Activated gamma-delta T cell (primary cell): Measurements from ENCODE around the gene ERICH4.
A peak's percentile ranks its signal among the peaks of the same experiment; 100 is the strongest.
"Not testable (repeated sequence)": the region's sequence is repeated elsewhere in the genome, so short reads cannot be mapped to it uniquely, and the experiment has no call there.

Experiments used
- DNase-seq: peaks from one replicate; lab custom pipeline; 2025; lab: John Stamatoyannopoulos, UW

ERICH4 gene

DNA sequence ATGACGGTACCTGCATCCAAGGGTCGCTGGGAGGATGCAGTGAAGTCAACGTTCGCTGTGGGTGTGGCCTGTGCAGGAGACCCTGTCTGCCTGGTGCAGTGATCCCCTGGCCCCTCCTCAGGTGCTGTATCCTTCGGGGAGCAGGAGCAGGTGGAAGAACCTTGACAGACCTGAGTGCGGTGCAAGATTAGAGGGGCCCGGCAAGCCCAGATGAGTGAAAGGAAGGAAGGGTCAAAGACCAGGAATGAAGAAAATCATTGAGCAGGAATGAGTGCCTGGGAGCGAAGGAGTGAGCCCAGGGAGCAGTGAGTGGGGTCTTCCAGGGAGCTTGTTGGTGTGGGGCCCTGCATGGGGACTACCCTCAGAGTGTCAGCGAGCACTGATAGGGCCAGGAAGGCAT lies 28.5 kb upstream of the ERICH4 start:
- no peak for DNase-seq

DNA sequence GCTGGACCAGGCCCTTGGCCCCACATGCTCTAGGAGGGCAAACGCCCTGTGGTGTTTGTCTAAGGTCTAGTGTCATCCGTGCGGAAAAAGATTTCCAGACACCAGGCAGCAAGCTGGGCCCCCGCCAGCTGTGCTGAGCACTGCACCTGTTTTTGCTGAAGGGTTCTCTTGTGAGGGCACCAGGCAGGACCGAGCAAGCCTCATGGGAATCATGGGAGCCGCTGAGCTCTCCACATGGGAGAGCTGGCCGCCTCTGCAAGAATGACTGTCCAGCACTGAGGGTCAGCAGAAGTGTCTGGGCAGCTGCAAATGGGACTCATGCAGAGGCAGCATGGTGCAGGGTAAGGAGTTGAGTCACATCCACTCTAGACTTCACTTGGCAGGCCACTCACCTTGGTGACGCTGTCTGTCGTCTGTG lies 27.8 kb upstream of the ERICH4 start:
- no peak for DNase-seq

DNA sequence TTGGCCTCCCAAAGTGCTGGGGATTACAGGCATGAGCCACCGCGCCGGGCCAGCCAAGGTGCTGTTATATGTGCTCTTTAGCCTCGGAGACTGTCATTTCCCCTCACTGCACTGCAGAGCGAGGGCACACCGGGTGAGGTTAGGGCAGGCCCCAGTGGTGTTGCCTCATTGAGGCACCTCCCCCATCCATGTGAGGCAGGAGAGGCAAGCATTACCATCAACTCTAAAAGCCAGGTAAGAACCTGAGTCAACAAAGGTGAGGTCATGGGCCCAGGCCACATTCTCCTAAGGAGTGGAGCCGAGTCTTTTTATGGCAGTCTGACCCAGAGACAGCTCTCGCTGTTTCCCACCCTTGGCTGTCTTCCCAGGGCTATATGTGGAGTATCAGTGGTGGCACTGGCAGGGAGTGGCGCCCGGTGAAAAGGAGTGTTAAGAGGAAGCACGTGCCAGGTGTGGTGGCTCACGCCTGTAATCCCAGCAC lies 26.7 kb upstream of the ERICH4 start:
- DNase-seq = no peak

DNA sequence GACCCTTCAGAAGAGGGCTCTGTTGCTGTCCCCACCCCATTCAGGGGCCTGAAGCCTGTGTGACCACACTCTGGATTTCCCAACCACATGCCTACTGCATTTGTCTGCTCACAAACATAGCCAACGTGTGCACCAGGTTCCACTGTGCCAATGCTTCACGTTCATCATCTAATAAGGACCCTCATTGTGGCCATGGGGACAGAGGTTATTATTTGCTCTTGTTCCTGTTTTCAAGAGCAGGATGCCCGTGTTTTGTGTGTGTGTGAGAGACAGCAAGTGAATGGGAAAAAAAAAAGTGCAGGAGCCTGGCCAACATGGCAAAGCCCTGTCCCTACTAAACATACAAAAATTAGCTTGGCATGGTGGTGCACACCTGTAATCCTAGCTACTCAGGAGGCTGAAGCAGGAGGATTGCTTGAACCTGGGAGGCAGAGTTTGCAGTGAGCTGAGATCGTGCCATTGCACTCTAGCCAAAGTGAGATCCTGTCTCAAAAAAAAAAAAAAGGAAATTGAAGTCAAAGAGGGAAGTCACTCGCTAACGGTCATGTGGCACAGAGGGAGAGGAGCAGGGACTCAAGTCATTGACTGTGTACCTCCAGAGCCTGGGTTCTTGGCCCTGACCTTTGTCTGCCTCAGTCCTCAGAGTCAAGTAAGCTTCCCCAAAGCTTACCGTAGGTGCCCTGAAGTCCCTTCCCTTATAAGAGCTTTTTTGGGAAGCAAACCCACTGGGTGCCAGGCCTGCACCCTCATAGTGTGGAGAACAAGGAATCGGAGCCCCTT lies 22.7 kb upstream of the ERICH4 start:
- DNase-seq = no peak

DNA sequence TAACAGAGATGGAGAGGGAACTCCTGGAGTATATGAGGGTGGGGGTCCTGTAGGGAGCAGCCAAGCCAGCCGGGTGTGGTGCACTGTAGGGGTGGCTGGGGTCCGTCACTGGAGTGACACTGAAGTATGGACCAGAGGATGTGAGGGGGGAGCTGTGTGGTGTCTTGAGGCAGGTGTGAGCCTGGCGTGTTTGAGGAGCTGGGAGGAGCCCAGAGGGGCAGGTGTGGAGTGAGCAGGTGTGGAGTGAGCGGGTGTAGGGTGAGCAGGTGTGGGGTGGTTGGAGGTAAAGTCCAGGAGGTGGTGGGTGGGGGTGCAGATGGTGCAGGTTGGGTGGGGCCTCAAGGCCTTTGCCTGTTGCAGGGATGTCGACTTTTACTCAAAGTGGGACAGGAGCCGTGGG lies 21.6 kb upstream of the ERICH4 start:
- DNase-seq = no peak

DNA sequence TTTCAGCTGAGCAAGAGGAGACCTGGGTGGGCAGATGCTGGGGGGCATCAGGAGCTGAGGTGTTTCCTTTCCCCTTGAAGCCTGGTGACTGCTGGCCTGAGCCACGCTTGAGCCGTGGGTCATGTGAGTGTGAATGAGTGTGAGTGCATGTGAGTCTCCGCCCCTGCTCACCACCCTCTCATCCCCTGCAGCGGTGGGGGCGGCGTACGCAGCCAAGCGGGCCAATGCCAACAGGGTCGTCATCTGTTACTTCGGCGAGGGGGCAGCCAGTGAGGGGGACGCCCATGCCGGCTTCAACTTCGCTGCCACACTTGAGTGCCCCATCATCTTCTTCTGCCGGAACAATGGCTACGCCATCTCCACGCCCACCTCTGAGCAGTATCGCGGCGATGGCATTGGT lies 21.0 kb upstream of the ERICH4 start:
- DNase-seq = no peak

DNA sequence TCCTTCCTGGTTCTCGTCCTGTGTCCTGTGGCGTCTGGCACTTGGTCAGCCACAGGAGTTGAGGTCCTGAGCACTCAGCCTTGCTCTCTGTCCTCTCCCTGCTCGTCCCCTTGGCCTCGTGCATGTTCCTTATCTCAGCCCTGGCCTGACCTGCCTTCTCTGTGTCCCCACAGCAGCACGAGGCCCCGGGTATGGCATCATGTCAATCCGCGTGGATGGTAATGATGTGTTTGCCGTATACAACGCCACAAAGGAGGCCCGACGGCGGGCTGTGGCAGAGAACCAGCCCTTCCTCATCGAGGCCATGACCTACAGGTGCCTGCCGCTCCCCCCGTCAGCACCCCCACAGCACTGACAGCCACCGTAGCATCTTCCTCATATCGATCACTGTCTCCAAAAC lies 20.5 kb upstream of the ERICH4 start:
- no peak for DNase-seq

DNA sequence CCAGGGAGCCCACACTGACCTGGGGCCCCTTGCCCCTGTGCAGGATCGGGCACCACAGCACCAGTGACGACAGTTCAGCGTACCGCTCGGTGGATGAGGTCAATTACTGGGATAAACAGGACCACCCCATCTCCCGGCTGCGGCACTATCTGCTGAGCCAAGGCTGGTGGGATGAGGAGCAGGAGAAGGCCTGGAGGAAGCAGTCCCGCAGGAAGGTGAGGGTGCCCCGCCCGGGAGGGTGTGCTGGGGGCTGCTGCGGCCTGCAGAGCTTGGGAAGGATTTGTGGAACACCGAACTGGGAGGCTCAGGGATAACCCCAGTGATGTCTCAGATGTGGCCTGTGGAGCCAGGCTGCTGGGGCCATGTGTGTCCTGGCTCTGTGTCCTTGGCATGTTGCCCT lies 20.0 kb upstream of the ERICH4 start:
- no peak for DNase-seq

DNA sequence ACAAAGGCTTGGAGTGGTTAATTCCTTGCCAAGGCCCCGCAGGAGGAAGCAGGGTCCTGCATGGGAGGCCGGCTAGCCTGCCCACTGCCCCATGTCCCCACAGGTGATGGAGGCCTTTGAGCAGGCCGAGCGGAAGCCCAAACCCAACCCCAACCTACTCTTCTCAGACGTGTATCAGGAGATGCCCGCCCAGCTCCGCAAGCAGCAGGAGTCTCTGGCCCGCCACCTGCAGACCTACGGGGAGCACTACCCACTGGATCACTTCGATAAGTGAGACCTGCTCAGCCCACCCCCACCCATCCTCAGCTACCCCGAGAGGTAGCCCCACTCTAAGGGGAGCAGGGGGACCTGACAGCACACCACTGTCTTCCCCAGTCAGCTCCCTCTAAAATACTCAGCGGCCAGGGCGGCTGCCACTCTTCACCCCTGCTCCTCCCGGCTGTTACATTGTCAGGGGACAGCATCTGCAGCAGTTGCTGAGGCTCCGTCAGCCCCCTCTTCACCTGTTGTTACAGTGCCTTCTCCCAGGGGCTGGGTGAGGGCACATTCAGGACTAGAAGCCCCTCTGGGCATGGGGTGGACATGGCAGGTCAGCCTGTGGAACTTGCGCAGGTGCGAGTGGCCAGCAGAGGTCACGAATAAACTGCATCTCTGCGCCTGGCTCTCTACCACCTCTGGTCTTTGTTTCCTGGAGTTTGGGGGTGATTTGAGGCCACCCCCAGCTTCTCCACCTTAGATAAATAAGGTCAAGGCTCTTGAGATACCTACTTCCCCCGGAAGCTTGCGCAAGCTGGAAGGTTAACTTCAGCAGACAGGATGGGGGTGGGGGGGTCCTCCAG lies 18.4 kb upstream of the ERICH4 start:
- no peak for DNase-seq

DNA sequence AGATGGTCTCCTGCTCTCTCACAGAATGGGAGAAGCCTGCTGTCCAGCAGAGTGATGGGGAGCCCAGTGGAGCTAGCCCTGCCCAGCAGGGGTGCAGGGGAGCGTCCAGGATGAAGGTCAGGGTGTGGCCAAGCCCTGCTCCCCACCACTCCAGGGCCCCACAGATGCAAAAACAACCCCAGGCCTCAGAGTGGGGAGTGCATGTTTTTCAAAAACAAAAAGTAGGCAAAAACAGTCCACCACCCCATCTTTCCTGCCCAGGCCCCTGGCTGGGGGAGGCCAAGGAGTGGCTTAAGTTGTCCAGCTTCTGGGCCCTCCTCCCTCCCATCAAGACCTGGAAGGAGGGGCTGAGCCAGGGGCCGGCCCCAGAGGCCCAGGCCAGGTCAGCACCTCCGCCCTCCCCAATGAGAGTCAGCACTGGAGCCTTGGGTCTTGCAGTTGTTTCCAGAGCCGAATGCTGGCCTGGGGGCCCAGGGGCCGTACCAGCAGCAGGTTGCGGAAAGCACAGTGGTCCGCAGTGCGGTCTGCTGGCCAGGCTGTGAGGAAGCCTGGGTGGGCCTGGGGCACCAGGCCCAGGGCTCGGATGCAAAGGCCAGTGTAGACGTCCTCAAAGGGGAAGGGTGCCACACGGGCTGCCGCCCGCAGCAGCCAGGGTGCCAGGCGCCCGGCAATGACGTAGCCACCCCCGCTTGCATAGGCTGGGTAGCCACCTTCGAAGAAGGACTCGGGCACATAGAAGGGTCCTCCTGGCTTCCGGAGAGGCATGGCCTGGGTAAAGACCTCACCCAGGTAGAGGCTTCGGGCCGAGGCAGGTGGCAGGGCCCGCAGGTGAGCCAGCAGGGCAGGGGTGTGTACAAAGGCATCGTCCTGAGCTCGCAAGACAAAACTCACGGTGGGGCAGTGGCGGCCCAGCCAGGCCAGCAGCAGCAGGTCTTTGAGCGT lies 17.5 kb upstream of the ERICH4 start:
- no peak for DNase-seq

DNA sequence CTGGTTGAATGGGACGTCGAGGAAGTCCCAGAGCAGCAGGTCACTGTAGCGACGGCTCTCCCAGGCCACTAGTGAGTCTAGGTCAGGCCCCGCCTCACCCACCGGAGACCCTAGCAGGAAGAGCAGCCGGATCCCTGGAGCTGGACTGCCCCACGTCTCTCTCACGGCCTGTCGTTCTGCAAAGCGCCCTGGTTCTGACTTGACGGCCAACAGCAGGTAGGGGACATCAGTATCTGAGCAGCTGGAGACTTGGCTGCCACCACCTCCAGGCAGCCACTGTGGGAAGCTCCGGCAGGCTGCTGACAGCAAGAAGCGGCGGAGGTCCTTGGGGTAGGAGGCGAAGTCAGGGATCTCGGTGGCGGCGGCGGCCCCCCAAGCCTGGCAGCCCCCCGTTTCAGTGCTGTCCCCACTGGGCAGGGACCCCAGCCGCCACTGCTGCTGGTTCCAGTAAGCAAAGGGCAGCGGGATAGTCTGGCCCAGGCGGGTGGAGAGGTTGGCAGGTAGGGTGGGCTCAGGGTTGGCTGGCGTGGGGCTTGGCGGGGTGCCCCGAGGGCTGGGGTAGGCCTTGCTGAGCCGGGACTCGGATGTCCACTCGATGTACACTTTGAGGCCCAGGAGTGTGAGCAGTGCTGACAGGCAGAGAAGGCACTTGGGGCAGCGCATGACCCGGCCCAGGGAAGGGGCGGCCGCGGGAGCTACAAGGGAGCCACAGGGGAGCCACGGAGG lies 16.7 kb upstream of the ERICH4 start:
- DNase-seq = no peak

DNA sequence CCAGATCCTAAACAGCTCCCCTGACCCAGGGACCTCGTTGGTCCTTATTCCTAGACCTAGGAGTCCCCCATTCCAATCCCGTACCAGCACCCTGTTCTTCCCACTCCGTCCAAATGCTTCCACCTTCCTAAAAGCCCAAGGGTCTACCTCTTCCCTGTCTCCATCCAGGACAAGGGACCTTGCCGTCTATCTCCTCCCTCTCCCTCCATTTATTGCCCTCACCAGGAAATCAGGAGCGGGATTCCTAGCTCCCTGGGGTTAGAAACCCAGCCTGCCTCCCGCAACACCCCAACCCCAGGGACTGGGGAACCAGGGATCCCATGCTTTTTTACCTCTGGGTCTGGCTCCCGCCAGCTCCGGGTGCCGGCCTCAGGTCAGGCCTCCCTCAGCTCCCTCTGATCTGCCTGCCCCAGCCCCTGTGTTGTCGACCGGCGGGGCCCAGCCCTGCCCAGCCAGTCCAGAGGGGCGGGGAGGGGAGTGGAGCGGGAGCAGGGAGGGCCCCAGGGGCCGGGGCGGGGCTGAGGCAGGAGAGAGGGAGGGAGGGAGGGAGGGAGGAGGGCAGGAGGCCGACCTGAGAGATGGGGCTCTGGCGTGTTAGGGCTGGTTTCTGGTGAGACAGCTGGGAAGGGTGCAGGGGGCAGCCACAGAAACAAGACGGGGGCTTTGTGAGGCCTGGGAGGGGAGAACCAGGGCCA lies 15.9 kb upstream of the ERICH4 start, which contains the start of gene B3GNT8:
TSS of gene B3GNT8 (minus strand) at position 423 of the 695 bp plus-strand sequence. CDS start 596 bp downstream, outside the sequence.
- peak; percentile 31 for DNase-seq

DNA sequence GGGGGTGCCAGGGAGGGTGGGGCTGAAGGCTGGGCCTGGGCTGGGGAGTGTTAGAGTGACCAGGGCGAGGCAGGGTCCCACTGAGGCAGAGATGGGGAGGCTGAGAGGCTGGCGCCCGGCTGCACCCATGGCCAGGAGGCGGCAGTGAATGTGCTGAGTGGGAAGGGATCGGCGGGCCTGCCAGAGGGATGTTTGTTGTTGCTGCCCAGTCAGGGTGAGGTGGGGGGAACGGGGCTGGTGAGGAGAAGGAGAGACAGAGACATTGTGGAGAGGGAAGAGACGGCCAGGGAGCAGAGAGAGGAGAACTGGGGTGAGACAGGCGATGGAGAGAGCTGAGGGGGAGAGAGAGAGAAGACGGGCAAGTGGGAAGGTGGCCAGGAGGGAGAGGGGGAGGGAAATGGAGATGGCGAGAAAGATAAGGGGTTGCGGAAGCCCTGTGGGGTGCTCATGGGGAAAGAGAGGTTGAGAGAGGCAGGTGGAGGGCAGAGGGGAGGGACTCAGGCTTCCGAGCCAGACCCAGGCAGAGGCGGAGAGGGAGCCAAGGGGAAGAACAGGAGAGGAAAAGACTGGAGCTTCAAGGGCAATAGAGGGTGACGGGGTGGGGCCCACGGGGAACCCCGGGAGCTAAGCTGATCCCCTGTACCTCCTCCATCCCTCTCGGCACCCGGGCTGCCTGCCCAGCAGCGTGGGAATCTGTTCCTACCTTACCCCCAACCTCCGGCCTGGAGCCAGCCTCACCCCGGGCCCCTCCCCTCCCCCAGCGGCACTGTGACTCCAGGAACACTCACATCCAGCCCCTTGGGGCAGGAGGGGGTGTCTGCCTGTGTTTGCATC lies 15.1 kb upstream of the ERICH4 start:
- DNase-seq = no peak

DNA sequence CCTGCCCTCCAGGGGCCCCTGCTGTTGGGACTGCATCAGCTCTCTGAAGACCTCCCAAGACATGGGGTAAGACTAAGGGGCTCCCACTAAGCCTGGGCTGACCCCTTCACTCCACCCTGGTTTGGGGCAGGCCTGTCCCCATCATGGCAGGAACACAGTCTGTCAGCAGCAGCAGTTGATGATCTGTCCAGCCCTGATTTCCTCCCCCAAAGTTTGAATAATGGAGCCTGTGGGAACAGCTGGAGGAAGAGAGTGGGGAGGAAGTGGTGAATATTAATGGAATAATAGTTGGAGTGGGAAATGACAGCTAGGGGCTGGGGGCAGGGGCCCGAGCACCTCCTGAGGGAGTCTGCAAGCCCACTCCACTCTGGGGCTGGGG lies 14.5 kb upstream of the ERICH4 start:
- no peak for DNase-seq

DNA sequence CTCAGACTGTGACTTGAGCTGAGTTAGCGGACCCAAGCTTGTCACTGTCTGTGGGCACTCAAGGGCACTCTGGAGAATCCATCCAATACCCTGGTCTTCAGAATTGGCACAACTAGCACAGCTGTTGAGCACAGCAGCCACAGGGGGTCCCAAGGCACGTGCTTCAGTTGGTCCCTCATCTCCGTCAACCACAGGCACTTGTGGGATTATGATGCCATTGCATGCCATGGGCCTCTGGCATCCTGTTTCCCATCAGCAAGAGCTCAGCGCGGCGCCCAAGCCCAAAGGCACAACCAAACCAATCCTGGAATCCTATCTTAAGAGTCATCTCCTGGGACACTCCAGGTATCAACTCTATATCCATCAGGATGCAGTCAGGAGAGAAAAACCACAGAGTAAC lies 12.0 kb upstream of the ERICH4 start:
- no peak for DNase-seq

DNA sequence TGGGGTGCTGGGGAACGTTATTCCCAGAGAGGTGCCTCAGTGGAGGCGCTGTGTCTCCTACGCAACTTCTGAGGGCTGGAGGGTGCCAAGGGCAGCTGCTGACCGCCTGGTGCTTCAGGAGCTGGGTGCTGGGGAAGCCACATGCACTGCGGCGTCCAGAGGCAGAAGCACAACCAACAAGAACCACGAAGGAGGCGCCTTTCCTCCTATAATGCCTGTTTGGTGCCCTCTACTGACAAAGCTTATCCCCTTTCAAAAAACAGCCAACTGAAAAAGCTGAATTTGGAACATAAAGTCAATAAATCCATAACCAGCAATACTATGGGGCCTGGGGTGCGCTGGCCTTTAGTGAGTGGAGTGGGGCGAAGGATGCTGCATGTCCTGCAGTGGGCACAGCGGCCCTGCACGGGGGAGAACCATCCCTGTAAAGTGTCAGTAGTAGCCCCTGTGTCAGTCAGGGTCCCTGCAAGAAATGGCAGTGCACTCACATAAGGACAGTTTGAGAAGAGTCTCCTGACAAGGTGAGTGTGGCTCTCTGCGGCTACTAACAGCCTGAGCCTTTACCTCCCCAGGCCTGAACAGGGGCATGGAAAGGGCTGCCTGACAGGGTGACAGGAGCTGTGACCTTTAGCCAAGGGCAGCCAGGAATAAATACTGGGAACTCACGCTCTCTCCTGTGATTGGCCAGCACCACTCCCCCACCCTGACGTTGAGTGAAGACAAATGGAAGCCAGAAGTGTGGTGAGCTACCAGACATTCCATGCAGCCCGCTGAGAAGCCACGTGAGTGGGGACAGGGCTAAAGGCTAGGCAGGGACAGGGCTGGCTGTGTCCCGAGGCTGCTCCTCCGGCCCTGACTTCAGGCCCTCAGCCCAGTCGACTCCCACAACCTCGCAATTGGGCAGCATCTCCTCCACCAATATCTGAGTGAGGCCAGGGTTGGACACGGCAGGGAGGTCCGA lies 11.2 kb upstream of the ERICH4 start:
- no peak for DNase-seq

DNA sequence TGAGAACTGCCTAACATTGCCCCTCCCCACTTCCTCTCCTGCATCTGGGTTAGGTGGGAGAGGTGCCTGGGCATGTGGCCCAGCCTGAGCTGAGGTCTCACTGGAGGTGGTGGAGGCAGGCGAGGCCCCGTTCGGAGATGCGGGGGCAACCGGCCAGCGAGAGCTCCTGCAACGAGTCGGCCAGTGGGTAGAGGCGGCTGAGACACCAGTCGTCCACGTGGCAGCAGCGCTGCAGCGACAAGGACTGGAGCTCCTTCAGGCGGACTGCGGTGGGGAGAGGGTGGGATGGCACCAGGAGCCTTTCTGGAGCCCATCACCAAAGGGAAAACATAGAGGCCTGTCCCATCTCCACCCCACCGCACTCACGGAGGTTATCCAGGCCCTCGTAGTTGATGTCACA lies 9.8 kb upstream of the ERICH4 start:
- no peak for DNase-seq

DNA sequence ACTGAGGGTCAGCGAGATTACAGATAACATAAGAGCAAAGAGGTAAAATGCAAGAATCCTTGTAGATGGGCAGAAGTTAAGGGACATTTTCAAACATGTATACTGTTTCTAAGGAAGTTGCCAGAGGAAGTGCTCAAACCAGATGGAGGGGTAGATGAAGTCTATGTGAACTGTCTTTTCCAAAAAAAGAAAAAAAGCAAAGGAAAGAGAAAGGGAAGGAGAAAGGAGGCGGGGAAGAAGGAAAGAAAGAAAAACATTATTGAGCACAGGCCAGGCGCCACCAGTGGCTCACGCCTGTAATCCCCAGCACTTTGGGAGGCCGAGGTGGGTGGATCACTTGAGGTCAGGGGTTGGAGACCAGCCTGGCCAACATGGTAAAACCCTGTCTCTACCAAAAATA lies 8.5 kb upstream of the ERICH4 start:
- DNase-seq = no peak

DNA sequence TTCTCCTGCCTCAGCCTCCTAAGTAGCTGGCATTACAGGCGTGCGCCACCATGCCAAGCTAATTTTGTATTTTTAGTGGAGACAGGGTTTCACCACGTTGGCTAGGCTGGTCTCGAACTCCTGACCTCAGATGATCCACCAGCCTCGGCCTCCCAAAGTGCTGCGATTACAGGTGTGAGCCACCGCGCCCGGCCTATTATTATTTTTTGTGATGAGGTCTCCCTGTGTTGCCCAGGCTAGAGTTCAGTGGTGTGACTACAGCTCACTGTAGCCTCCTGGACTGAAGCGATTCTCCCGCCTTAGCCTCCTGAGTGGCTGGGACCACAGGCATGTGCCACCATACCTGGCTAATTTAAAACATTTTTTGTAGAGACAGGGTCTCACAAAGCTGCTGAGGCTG lies 7.6 kb upstream of the ERICH4 start:
- DNase-seq = not testable (repeated sequence)
